Ishikawa (cell line): ENCODE measurements around the gene CZIB.

ENCODE experiments used
- CEBPB ChIP-seq: IDR thresholded peaks from 2 replicates; pipeline ENCODE4 v1.6.1; 2012
- CREB1 ChIP-seq: IDR thresholded peaks from 2 replicates; pipeline ENCODE4 v1.6.1; 2012; ENCODE audit warnings: low read depth
- EGR1 ChIP-seq: IDR thresholded peaks from 2 replicates; pipeline ENCODE4 v1.6.1; 2012
- EP300 ChIP-seq: IDR thresholded peaks from 2 replicates; pipeline ENCODE4 v1.6.1; 2012; ENCODE audit warnings: borderline replicate concordance
- FOXM1 ChIP-seq: IDR thresholded peaks from 2 replicates; pipeline ENCODE4 v1.6.1; 2012; ENCODE audit warnings: low read depth, borderline replicate concordance
- MAX ChIP-seq: IDR thresholded peaks from 2 replicates; pipeline ENCODE4 v1.6.1; 2012
- NFIC ChIP-seq: IDR thresholded peaks from 2 replicates; pipeline ENCODE4 v1.6.1; 2012
- RAD21 ChIP-seq: IDR thresholded peaks from 2 replicates; pipeline ENCODE4 v1.6.1; 2012; ENCODE audit warnings: low read depth
- REST ChIP-seq: IDR thresholded peaks from 2 replicates; pipeline ENCODE4 v1.6.1; 2012; ENCODE audit warnings: low read depth, mild to moderate bottlenecking
- TAF1 ChIP-seq: IDR thresholded peaks from 2 replicates; pipeline ENCODE4 v1.6.1; 2012; ENCODE audit warnings: low read depth, mild to moderate bottlenecking
- TCF12 ChIP-seq: IDR thresholded peaks from 2 replicates; pipeline ENCODE4 v1.6.1; 2012; ENCODE audit warnings: low read depth
- TEAD4 ChIP-seq: IDR thresholded peaks from 2 replicates; pipeline ENCODE4 v1.6.1; 2012
- USF1 ChIP-seq: IDR thresholded peaks from 2 replicates; pipeline ENCODE4 v1.6.1; 2012
- YY1 ChIP-seq: IDR thresholded peaks from 2 replicates; pipeline ENCODE4 v1.6.1; 2012; ENCODE audit warnings: low read depth
- ZBTB7A ChIP-seq: IDR thresholded peaks from 2 replicates; pipeline ENCODE4 v1.6.1; 2012; ENCODE audit warnings: low read depth

Gene CZIB

GRCh38 chr1:53198241-53198651 is 22.2 kb downstream of the CZIB start:
- no peak for TF ChIP-seq TEAD4
- TF ChIP-seq TAF1 = no peak

- TF ChIP-seq MAX = no peak
- no peak for TF ChIP-seq YY1
- TF ChIP-seq TAF1 = no peak
- no peak for TF ChIP-seq RAD21
These were observed 22.9 kb downstream of the CZIB start for GRCh38 chr1:53197291-53198200.

- TF ChIP-seq REST = no peak
- peak; percentile 37 for TF ChIP-seq MAX
- TF ChIP-seq EGR1 = 0 out of 2 replicates have a peak, but pooled peaks have one; percentile 3
- TF ChIP-seq USF1 = no peak
- peak; percentile 80 for TF ChIP-seq TAF1
These were observed 23.7 kb downstream of the CZIB start, which contains the start of gene CPT2 for GRCh38 chr1:53196485-53197290. CPT2 (plus strand) TSS chr1:53196824; CDS start chr1:53196944, 120 bp downstream.

GRCh38 chr1:53196017-53196484 is 24.4 kb downstream of the CZIB start:
- TF ChIP-seq TEAD4 (no peak), EGR1 (no peak), REST (no peak), TAF1 (no peak), NFIC (no peak), CREB1 (no peak), ZBTB7A (no peak), RAD21 (no peak), EP300 (no peak), YY1 (no peak), TCF12 (no peak), CEBPB (no peak), USF1 (no peak), MAX (no peak), FOXM1 (no peak)

GRCh38 chr1:53195246-53196016 is 25.0 kb downstream of the CZIB start:
- TF ChIP-seq MAX = no peak
- TF ChIP-seq ZBTB7A = no peak
- TF ChIP-seq CREB1 = no peak
- no peak for TF ChIP-seq FOXM1
- no peak for TF ChIP-seq TEAD4
- no peak for TF ChIP-seq NFIC
- no peak for TF ChIP-seq EGR1
- TF ChIP-seq TCF12 = no peak
- TF ChIP-seq USF1 = no peak
- no peak for TF ChIP-seq REST
- no peak for TF ChIP-seq TAF1
- no peak for TF ChIP-seq CEBPB
- no peak for TF ChIP-seq RAD21
- no peak for TF ChIP-seq EP300
- no peak for TF ChIP-seq YY1
